ENCODE results near the gene TEP1.

The TEP1 gene

DNA sequence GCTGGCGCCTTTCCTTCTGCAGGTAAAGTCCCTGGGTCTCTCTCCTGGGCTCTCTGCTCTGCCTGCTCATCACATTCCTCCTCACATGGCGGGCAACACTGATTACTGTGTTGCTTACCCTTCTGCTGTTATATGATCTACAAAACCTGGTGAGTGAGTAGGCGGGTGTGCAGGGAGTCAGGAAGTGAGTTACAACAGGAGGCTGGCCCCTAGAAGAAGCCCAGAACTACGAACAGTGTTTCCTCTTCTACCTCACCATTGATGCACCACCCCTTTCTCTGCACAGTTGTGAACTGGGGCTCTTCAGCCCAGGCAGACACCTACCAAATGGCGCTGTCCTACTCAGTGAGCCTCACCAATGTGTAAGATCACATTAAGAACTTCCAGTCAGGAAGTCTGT lies 27.6 kb upstream of the TEP1 start:
- no peak for TF ChIP-seq ZNF274 (IDR thresholded peaks at IDR 0.05; ENCODE audit: low read depth, low read length)
- H3K4me3 ChIP-seq (ENCODE audit: low read length), result no peak overlapping the region

DNA sequence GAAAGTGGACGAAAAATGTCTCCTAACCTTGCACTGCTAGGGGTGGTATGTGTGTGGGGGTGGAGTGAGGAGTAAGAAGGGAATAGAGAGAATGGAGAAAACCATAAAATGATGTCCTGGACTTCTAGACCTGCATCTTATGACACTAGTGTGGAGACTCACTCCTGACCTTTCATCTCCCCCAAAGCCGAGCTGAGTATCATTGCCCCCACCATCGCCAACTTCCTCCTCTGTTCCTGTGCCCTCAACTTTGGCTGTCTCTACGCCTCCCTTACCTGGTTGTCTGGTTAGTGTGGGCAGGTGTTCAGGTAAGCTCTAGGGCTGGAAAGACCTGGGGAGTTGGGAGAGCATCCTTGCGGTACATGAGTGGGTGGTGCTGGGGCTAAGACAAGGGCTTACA lies 27.2 kb upstream of the TEP1 start:
- no peak for TF ChIP-seq ZNF274 (IDR thresholded peaks at IDR 0.05; ENCODE audit: low read depth, low read length)
- no peak overlapping the region for H3K4me3 ChIP-seq (ENCODE audit: low read length)

DNA sequence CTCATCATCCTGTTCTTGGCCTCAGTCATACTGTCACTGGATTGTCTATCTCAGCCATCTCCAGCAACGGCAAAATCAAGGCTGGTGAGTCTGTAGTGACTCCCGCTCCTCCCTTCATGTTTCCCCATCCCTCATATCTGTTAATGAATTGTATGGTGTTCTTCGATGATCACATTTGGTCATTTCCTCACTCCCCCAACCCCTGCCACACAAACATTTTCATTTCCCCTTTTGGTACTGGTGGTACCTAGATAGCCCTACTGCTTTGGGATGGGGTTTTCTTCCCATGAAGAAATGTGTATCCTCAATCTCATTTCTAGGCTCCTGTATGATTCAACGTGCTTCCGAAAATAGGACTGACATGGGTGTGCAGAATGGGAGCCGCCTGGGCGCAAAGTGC lies 25.4 kb upstream of the TEP1 start:
- TF ChIP-seq ZNF274 (IDR thresholded peaks at IDR 0.05; ENCODE audit: low read depth, low read length), result no peak
- no peak overlapping the region for H3K4me3 ChIP-seq (ENCODE audit: low read length)

DNA sequence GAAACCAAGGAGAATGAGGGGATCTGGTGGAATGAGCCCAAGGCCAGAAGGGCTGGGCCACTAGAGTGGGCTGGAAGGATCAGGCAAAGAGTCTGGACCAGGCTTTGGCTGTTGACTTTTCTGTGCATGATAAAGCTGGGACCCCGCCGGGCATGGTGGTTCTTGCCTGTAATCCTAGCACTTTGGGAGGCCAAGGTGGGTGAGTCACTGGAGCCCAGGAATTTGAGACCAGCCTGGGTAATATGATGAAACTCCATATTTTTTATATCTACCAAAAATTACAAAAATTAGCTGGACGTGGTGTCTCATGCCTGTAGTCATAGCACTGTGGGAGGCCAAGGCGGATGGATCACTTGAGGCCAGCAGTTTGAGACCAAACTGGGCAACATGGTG lies 23.1 kb upstream of the TEP1 start:
- no peak overlapping the region for H3K4me3 ChIP-seq (ENCODE audit: low read length)
- TF ChIP-seq ZNF274 (IDR thresholded peaks at IDR 0.05; ENCODE audit: low read depth, low read length), result no peak

DNA sequence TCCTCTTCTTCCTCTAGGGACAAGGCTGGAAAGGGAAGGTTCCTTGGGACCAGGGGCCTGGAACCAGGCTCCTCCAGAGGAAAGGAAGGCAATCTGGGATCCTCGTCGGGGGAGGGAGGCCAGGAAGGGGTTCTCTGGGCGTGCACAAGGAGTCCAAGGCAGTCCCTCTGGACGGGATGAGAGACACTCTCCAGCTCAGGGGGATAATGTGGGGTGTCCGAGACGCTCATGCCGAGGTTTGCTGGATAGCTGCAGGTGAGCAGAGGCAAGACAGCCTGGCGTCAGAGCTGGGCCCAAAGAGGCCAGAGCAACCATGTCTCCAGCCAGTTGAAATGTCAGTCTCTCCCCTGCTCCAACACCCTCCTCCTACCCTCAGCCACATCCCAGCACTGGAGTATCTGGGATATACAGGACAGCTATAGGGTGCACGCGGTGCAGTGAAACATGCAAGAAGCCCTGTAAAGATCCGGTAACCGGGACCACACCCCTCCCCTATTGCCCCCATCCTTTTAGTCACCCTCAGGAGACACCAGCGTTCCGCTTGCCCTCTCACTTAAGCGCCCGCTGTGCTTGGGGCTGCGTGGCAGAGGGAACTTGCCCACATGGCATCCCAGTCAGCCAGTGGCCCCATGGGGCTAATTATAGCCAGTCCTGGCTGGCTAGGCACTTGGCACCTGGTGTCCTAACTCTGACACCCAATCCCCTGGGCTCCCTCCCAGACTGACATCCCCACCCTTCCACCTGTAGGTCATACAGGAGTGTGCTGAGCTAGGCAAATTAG lies 22.5 kb upstream of the TEP1 start, which contains the start of gene KLHL33:
KLHL33 (minus strand) TSS at position 585 of the 781 bp plus-strand sequence; CDS start at position 230, 355 bp downstream.
- TF ChIP-seq ZNF274 (IDR thresholded peaks at IDR 0.05; ENCODE audit: low read depth, low read length), result no peak
- no peak within 1 kb of the TSS for H3K4me3 ChIP-seq (ENCODE audit: low read length)

DNA sequence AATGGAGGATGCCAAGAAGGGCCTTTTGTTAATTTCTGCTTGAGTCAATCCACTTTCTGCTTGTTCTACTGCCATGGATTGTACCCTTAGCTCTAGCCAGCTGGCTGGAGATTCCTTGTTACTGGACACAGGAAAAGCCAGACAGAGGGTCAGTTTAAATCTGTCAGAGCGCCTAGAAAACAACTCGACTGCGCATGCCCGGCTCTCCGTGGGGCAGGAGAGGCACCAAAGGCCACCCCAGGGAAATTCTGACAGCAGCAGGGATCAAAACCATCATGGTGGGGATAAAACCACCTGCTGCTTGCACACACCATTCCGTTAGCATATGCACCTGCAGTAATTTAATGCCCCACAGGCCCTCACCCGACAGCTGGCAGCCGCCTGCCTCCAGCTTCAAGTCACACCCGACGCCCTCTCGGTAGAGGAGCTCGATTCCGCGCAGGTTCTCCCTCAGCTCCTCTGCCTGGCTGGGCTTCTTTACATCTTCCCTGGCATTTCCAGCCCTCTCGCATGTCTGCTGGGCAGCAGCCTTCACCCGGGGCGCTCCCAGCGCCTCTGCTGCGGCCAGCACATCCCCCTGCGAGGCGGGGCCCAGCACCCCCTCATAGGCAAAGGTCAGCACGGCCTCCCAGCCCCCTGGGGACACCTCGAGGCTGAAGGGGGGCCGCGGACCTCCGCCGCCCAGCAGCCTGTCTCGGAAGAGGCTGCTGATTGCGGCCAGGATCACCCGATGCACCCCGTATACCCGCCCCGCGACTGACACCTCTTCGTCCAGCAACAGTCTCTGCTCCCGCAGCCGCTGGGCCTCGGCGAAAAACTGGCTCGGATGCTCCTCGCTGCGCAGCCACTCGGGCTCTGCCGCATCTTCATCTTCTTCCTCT lies 21.6 kb upstream of the TEP1 start:
- TF ChIP-seq ZNF274 (IDR thresholded peaks at IDR 0.05; ENCODE audit: low read depth, low read length), result no peak
- no peak overlapping the region for H3K4me3 ChIP-seq (ENCODE audit: low read length)

DNA sequence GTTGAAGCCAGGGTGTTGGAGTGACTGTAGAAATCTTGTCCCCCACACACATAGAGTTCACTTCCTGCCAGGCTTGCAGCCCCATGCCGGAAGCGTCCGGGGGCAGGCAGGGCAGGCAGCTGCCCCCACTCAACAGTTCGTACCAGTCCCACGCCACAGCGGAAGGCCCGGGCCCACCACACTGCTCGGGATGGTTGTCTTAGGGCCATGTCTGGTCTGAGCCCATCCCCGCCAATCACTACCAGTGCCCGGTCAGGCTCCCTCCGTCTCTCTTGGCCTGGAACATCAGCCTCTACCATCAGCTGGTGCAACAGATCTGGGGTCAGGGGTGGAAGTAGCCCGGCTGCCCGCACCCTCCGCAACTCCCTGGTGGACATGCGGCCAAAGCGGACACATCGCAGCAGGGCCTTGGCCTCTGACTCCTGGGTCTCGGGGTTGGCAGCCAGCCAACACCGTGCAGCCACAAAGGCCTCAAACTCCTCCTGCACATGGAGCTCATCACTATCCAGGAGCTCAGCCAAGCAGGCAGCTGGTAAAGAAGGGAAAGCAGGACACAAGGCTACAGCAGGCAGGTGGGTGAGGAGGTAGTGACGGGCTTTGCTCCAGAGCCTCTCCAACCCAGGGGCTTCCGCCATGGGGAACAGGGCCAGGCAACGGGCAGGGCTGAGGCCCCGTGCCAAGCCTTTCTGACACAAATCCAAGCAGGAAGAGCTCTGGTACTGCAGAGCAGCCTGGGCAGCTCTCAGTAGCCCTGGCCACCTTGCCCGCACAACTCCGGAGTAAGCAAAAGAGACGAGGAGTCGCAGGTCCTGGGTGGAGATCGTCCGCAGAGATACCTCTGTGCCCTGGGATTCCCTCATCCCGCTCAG lies 16.7 kb upstream of the TEP1 start:
- no peak for TF ChIP-seq ZNF274 (IDR thresholded peaks at IDR 0.05; ENCODE audit: low read depth, low read length)

DNA sequence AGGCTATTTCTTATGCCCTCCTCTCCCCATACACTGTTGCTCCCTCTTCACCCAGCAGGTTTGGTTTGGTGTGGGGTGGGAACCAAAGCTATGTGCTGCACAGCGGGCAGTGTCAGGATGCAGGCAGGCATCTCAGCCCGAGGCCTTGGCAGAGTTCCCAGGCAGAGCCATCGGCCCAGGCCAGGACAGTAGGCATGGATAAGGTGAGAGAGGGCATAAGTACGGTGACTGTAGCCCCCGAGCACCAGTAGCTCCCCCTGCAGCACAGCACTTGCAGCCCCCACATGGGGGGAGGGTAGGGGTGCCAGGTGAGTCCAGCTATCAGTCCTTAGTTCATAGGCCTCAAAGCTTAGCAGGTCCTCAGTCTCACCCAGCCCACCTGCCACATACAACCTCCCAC lies 15.5 kb upstream of the TEP1 start:
- no peak for TF ChIP-seq ZNF274 (IDR thresholded peaks at IDR 0.05; ENCODE audit: low read depth, low read length)
- no peak overlapping the region; the same call in 1 of the 2 replicates for H3K4me3 ChIP-seq (ENCODE audit: low read length)

More for the DNA sequence above, 16.7 kb upstream of the TEP1 start:
- H3K4me3 ChIP-seq (ENCODE audit: low read length), result no peak overlapping the region

DNA sequence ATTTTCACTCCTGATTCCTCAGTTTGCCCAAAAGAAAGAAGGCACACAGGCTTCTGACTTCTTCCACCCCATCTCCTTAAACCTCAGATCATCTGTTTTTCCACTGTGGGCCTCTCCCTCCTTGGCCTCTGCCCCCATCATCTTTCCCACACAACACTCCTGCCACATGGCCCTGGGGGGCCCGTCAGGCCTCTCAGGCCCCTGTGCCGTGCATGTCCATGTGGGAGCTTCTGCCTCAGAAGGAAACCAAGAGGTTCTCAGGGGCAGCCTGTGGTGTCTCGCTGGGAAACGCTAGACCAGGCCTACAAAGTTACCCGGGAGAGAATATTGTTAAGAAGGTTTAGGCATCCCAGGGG lies 14.7 kb upstream of the TEP1 start:
- TF ChIP-seq ZNF274 (IDR thresholded peaks at IDR 0.05; ENCODE audit: low read depth, low read length), result no peak
- H3K4me3 ChIP-seq (ENCODE audit: low read length), result peak overlapping the region; percentile 77; the same call in 1 of the 2 replicates

DNA sequence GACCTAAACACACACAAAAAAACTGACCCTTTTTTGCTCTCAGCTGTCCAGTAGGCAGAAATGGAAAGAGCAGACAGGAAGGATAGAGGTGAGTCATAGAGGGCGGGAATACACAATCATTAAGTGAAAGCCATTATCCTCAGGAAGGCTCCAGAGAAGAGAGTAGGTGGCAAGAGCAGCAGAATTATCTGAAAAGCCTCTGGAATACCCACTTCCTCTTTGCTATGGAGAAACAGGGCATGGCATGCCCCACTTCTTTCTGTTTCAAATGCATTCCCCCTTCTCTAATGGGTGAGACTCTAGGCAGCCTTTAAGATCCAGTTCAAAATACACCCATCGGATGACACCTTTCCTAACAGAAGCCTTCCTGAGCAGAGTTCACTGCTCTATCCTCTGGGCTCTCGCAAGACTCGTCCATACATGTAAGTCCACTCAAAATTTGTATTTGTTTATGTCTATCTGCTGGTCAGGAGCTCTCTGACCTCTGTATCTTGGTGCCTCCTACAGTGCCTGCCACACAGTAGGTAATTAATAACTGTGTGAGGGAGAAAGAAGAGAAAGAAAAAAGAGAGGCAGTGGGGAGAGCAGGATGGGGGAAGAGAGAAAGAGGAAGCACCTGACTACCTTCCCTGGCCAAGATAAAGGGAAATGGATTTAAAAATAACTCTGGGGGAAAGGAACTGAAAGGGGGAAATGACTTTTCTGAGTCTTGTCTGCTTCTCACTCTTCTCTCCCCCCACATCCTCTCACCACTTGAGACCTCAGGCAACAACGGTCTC lies 14.1 kb upstream of the TEP1 start:
- H3K4me3 ChIP-seq (ENCODE audit: low read length), result peak overlapping the region; percentile 77; the same call in 1 of the 2 replicates

DNA sequence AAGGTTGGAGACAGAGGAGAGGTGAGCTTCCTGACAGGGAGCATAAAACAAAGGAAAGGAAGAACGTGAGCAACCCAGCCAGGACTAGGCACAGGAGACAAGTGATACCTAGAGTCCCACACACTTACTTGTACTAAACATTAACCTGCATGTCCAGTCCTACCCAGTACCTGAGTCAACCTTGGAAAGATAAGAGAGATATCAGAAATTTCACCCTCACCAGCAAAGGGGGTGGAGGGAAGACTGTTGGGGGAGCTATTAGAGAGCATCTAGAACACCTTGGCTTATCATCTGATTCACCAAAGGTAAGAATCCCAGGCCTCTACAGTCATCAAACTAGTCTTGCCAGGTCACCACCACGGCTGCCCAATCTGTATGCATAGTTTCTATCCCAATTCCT lies 11.6 kb upstream of the TEP1 start:
- no peak overlapping the region for H3K4me3 ChIP-seq (ENCODE audit: low read length)
- no peak for TF ChIP-seq ZNF274 (IDR thresholded peaks at IDR 0.05; ENCODE audit: low read depth, low read length)

More for the DNA sequence above, 14.1 kb upstream of the TEP1 start:
- no peak for TF ChIP-seq ZNF274 (IDR thresholded peaks at IDR 0.05; ENCODE audit: low read depth, low read length)

DNA sequence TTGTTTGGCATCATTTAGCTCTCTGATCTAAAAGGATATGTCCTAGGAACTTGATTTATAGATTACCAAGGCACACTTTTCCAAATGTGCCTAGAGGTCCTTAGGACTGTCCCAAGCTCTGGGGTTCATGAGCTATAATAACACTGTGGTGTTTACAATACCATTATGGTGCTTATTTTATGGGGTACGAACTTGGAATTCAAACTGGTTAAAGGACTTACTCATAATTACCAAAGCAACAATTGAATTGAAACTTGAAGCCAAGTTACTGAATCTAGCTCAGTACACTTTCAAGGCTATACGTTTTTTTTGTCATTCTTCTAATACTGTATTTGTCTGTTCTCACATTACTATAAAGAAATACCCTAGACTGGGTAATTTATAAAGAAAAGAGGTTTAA lies 9.6 kb upstream of the TEP1 start:
- H3K4me3 ChIP-seq (ENCODE audit: low read length), result no peak overlapping the region
- no peak for TF ChIP-seq ZNF274 (IDR thresholded peaks at IDR 0.05; ENCODE audit: low read depth, low read length)

DNA sequence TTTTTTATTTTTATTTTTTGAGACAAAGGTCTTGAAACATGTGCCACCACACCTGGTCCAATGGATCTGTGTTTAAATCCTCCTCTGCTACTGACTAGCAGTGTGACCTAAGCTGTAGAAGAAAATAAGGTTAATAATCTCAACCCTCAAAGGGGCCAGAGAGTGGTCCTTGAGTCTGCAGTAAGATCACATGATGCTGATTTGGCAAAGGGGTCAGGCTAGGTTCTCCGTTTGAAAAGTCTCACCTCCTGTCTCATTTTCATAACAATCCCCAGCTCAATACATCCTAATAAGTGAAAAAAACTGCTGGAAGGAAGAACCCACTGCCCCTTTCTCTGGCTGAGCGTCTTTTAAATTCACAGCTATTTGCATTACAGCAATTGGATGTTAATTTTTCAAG lies 8.0 kb upstream of the TEP1 start:
- H3K4me3 ChIP-seq (ENCODE audit: low read length), result no peak overlapping the region
- no peak for TF ChIP-seq ZNF274 (IDR thresholded peaks at IDR 0.05; ENCODE audit: low read depth, low read length)
